Daoy (cell line): Measurements from ENCODE around the gene FOXP1. TPM values are rescaled to one million over a fixed set of nuclear protein-coding genes. Genes with fewer than 3 reads are reported as not detected.

Experiments used
- DNase-seq: peaks from one replicate; pipeline ENCODE4 v3.0.0-alpha.2; 2015; ENCODE audit warnings: low read depth
- total RNA-seq: library from RNA; depleted of rRNA; stranded (reverse); fragments of >200 nt; shearing (Covaris generic); gene quantifications from 2 replicates; pipeline ENCODE4 v1.2.3, GENCODE V29; 2014

Gene FOXP1
- total RNA-seq, 1 experiment from 2014 or later = 42.6 TPM

GRCh38 chr3:71264840-71265239 is 318.7 kb downstream of the FOXP1 start:
- DNase-seq = no peak

GRCh38 chr3:71262364-71263265 is 320.9 kb downstream of the FOXP1 start:
- DNase-seq = no peak

GRCh38 chr3:71260782-71261181 is 322.7 kb downstream of the FOXP1 start:
- DNase-seq = no peak

- DNase-seq = no peak
Measured at GRCh38 chr3:71258526-71258925, 325.0 kb downstream of the FOXP1 start.

- peak; percentile 83 for DNase-seq
Measured at GRCh38 chr3:71258116-71258515, 325.4 kb downstream of the FOXP1 start.

- DNase-seq = no peak
Measured at GRCh38 chr3:71255498-71255897, 328.0 kb downstream of the FOXP1 start.

- DNase-seq = no peak
Measured at GRCh38 chr3:71254281-71255057, 329.1 kb downstream of the FOXP1 start.

GRCh38 chr3:71253169-71253568 is 330.4 kb downstream of the FOXP1 start:
- no peak for DNase-seq

- DNase-seq = peak; percentile 31
Measured at GRCh38 chr3:71252466-71252865, 331.1 kb downstream of the FOXP1 start.

GRCh38 chr3:71251156-71251775 is 332.3 kb downstream of the FOXP1 start:
- peak; percentile 70 for DNase-seq

- DNase-seq = no peak
Measured at GRCh38 chr3:71250026-71250425, 333.5 kb downstream of the FOXP1 start.

GRCh38 chr3:71247958-71248335 is 335.6 kb downstream of the FOXP1 start:
- DNase-seq = no peak

GRCh38 chr3:71247221-71247957 is 336.1 kb downstream of the FOXP1 start:
- peak; percentile 44 for DNase-seq

- DNase-seq = no peak
Measured at GRCh38 chr3:71245971-71246880, 337.3 kb downstream of the FOXP1 start.

GRCh38 chr3:71244826-71245488 is 338.6 kb downstream of the FOXP1 start:
- peak; percentile 24 for DNase-seq

GRCh38 chr3:71244153-71244825 is 339.2 kb downstream of the FOXP1 start:
- no peak for DNase-seq

GRCh38 chr3:71243229-71243628 is 340.3 kb downstream of the FOXP1 start:
- no peak for DNase-seq

- no peak for DNase-seq
Measured at GRCh38 chr3:71241981-71242560, 341.5 kb downstream of the FOXP1 start.

GRCh38 chr3:71241246-71241901 is 342.2 kb downstream of the FOXP1 start:
- no peak for DNase-seq
